Measurements from ENCODE around the gene IKZF3. TPM values are rescaled to one million over a fixed set of nuclear protein-coding genes. Genes with fewer than 3 reads are reported as not detected.

Gene IKZF3
- total RNA-seq, 2 donors from 2014 or later = 4.8 to 5.6 TPM

GRCh38 chr17:39772987-39773934 lies 90.9 kb downstream of the IKZF3 start:
- H3K4me3 ChIP-seq = no peak overlapping the region
- H3K27me3 ChIP-seq (replicated peaks; ENCODE audit: insufficient read depth) = no peaks in the 10 kb centered on the region
- no peaks in the 10 kb centered on the region for H3K9me3 ChIP-seq
- no peak for TF ChIP-seq CTCF (IDR thresholded peaks at IDR 0.05)
- ATAC-seq (ENCODE audit: insufficient number of reproducible peaks, low FRiP score, low read depth) = no peak
- no peak for DNase-seq (ENCODE audit: low spot score)
- H3K27ac ChIP-seq = no peak overlapping the region
- no peaks in the 10 kb centered on the region for H3K4me1 ChIP-seq (ENCODE audit: control insufficient read depth in 1 of 2, low read depth in 2 of 2)
- no peaks in the 10 kb centered on the region for H3K36me3 ChIP-seq

GRCh38 chr17:39772415-39772814 lies 91.7 kb downstream of the IKZF3 start:
- no peaks in the 10 kb centered on the region for H3K9me3 ChIP-seq
- no peaks in the 10 kb centered on the region for H3K4me1 ChIP-seq (ENCODE audit: control insufficient read depth in 1 of 2, low read depth in 2 of 2)
- no peak for TF ChIP-seq CTCF (IDR thresholded peaks at IDR 0.05)
- ATAC-seq (ENCODE audit: insufficient number of reproducible peaks, low FRiP score, low read depth) (no peak), DNase-seq (ENCODE audit: low spot score) (no peak)
- H3K27ac ChIP-seq = no peak overlapping the region
- H3K4me3 ChIP-seq = no peak overlapping the region
- no peaks in the 10 kb centered on the region for H3K27me3 ChIP-seq (replicated peaks; ENCODE audit: insufficient read depth)
- no peaks in the 10 kb centered on the region for H3K36me3 ChIP-seq

- Histone ChIP-seq H3K4me1 (ENCODE audit: control insufficient read depth in 1 of 2, low read depth in 2 of 2) (no peaks in the 10 kb centered on the region), H3K27me3 (replicated peaks; ENCODE audit: insufficient read depth) (no peaks in the 10 kb centered on the region), H3K4me3 (no peak overlapping the region), H3K36me3 (no peaks in the 10 kb centered on the region), H3K9me3 (no peaks in the 10 kb centered on the region), H3K27ac (no peak overlapping the region)
- ATAC-seq (ENCODE audit: insufficient number of reproducible peaks, low FRiP score, low read depth) (no peak), DNase-seq (ENCODE audit: low spot score) (no peak)
- TF ChIP-seq CTCF (IDR thresholded peaks at IDR 0.05) = no peak
Observed at GRCh38 chr17:39769974-39770587, 94.0 kb downstream of the IKZF3 start.

GRCh38 chr17:39767147-39767546 lies 97.0 kb downstream of the IKZF3 start:
- no peaks in the 10 kb centered on the region for H3K27me3 ChIP-seq (replicated peaks; ENCODE audit: insufficient read depth)
- TF ChIP-seq CTCF (IDR thresholded peaks at IDR 0.05) = no peak
- H3K4me3 ChIP-seq = no peak overlapping the region
- H3K27ac ChIP-seq = no peak overlapping the region
- ATAC-seq (ENCODE audit: insufficient number of reproducible peaks, low FRiP score, low read depth) (no peak), DNase-seq (ENCODE audit: low spot score) (no peak)
- no peaks in the 10 kb centered on the region for H3K4me1 ChIP-seq (ENCODE audit: control insufficient read depth in 1 of 2, low read depth in 2 of 2)
- H3K36me3 ChIP-seq = no peaks in the 10 kb centered on the region
- no peaks in the 10 kb centered on the region for H3K9me3 ChIP-seq

GRCh38 chr17:39765766-39766165 lies 98.3 kb downstream of the IKZF3 start:
- Histone ChIP-seq H3K27ac (no peak overlapping the region), H3K4me3 (no peak overlapping the region), H3K9me3 (no peaks in the 10 kb centered on the region), H3K4me1 (ENCODE audit: control insufficient read depth in 1 of 2, low read depth in 2 of 2) (no peaks in the 10 kb centered on the region), H3K27me3 (replicated peaks; ENCODE audit: insufficient read depth) (no peaks in the 10 kb centered on the region), H3K36me3 (no peaks in the 10 kb centered on the region)
- ATAC-seq (ENCODE audit: insufficient number of reproducible peaks, low FRiP score, low read depth) (no peak), DNase-seq (ENCODE audit: low spot score) (no peak)
- TF ChIP-seq CTCF (IDR thresholded peaks at IDR 0.05) = no peak

All from thoracic aorta (tissue), 2 donors.